ENCODE results near the gene SFMBT2.

The SFMBT2 gene

DNA sequence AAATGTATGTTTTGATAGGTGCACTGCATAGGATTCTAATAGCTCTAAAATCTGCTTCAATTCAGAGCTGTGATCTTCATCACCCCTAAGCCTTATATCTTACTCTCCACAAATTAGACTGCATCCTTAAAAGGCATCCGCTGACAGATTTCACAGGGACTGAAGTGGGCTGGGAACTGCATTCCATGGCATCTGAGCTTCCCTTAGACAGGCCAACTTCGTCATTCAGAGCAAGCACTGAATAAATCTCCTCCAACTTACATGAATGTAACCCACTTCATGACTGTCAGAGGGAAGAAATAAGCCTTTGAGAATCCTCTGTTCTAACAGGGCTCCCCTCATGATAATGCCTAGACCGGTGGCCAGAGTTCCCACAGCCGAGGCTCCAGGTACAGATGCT, 71.3 kb downstream of the SFMBT2 start:
- TF ChIP-seq, protein P1, sequence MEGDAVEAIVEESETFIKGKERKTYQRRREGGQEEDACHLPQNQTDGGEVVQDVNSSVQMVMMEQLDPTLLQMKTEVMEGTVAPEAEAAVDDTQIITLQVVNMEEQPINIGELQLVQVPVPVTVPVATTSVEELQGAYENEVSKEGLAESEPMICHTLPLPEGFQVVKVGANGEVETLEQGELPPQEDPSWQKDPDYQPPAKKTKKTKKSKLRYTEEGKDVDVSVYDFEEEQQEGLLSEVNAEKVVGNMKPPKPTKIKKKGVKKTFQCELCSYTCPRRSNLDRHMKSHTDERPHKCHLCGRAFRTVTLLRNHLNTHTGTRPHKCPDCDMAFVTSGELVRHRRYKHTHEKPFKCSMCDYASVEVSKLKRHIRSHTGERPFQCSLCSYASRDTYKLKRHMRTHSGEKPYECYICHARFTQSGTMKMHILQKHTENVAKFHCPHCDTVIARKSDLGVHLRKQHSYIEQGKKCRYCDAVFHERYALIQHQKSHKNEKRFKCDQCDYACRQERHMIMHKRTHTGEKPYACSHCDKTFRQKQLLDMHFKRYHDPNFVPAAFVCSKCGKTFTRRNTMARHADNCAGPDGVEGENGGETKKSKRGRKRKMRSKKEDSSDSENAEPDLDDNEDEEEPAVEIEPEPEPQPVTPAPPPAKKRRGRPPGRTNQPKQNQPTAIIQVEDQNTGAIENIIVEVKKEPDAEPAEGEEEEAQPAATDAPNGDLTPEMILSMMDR (IDR thresholded peaks at IDR 0.05; ENCODE audit: low read depth, low read length, missing control alignments), result no peak
- in situ Hi-C loops (cut with HindIII; ENCODE audit: low sequenced_read_pairs), result no loop called here
- no peak overlapping the region for H3K4me3 ChIP-seq (ENCODE audit: low read depth, low read length)
- DNase-seq (ENCODE audit: low read depth), result no peak

DNA sequence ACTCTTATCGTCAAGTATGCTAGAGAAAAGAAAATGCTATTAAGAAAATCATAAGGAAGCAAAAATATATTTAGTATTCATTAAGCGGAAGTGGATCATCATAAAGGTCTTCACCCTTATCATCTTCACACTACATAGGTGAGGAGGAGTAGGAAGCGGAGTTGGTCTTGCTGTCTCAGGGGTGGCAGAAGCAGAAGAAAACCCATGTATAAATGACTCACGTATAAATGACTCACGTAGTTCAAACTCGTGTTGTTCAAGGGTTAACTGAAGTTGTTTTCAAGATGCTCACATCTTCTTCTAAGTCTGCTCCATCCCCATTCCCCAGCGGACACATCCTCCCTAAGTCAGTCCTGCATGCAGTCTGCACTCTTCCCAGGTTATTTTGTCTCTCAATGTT, 72.4 kb downstream of the SFMBT2 start:
- H3K4me3 ChIP-seq (ENCODE audit: low read depth, low read length), result no peak overlapping the region
- DNase-seq (ENCODE audit: low read depth), result no peak
- TF ChIP-seq, protein P1 (IDR thresholded peaks at IDR 0.05; ENCODE audit: low read depth, low read length, missing control alignments), result no peak
- in situ Hi-C loops (cut with HindIII; ENCODE audit: low sequenced_read_pairs), result no loop called here

DNA sequence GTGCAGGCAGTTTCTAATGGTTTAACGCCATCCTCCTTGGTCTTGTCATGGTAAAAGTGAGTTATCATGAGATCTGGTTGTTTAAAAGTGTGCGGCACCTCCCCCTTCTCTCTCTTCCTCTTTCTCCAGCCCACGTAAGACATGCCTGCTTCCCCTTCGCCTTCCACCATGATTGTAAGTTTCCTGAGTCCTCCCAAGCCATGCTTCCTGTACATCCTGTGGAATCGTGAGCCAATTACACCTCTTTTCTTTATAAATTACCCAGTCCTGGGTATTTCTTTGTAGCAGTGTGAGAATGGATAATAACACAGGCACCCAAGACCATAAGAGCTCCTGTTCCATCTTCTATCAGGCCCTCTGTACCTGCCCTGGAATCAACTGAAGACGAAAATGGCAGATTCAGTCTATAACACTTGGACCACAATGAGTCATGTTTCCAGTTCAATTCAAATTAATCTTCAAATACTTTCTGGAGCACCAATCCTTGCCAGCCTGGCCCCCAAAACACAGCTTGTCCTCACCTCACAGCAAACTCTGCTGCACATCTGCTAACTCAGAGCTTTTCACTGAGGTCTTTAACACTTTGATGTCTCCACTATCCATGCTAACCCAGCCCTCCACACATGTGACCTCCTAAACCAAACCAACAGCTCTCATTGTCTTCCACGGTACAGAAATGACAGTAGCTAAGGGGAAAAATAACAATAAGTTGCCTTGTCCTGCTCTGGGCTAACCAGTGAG, 73.2 kb downstream of the SFMBT2 start:
- DNase-seq (ENCODE audit: low read depth), result no peak
- TF ChIP-seq, protein P1 (IDR thresholded peaks at IDR 0.05; ENCODE audit: low read depth, low read length, missing control alignments), result no peak
- no peak overlapping the region for H3K4me3 ChIP-seq (ENCODE audit: low read depth, low read length)
- in situ Hi-C loops (cut with HindIII; ENCODE audit: low sequenced_read_pairs), result no loop called here

DNA sequence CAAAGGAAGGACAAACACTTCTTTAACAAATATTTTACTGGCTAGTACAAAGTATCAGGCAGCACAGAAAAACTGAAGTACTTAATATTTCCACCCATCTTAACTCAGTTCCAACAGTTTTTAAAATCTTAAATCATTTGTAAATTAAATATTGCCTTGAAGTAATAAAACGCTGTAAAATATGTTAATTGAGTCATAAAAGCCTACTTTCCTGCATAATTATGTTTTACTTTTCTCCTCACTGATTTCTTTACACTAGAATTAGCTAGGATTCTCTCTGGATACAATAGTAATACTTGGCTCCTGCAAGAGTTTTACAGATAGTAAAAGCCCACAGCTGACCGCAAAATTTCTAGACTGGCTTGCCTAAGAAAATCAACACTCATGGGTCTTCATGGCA, 74.9 kb downstream of the SFMBT2 start:
- in situ Hi-C loops (cut with HindIII; ENCODE audit: low sequenced_read_pairs), result no loop called here
- TF ChIP-seq, protein P1 (IDR thresholded peaks at IDR 0.05; ENCODE audit: low read depth, low read length, missing control alignments), result no peak
- no peak overlapping the region for H3K4me3 ChIP-seq (ENCODE audit: low read depth, low read length)
- no peak for DNase-seq (ENCODE audit: low read depth)

DNA sequence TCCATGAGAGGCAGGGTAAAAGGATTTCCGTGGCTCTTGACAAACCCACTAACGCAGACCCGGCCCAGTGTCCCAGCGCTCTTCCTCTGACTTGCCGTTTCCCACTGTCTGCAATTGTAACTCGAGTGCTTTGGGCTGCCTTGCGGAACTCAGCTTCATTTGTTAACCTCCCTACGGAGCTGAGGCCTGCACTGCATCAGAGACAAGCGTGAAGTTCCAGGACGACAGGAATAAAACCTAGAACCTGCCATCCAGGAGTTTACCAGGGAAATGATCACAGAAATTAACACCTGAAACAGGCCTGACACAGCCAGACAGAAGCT, 76.2 kb downstream of the SFMBT2 start:
- TF ChIP-seq, protein P1 (IDR thresholded peaks at IDR 0.05; ENCODE audit: low read depth, low read length, missing control alignments), result no peak
- DNase-seq (ENCODE audit: low read depth), result no peak
- in situ Hi-C loops (cut with HindIII; ENCODE audit: low sequenced_read_pairs), result no loop called here
- no peak overlapping the region for H3K4me3 ChIP-seq (ENCODE audit: low read depth, low read length)

DNA sequence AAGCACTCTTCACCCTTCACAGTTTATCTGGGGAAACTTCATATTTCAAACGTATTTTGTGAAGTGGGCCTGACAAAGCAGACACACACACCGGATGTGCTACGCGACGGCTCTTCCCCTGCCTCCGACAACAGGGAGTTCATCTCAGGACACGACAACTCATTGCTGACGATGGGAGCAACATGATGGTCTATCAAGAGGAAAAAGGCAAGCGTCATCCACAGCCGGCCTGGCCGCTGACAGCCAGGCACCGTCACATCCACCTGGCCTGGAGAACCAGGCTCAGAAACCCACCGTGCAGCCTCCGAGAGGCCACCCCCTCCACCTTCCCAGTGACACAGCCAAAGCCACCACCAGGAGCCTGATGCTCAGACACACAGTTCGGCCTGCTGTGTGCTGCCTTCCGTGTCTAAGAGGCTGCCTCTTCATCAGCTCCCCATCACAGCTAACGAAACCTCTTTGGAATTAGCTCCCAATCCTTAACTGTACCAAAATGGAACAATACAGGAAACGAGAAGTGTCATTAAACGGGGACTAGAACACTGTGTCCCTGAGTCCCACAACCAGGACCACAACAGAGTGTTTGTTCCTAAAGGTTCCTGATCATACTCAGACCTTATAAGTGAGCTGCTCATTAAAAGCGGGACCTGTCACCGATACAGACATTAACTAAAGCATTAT, 76.7 kb downstream of the SFMBT2 start:
- in situ Hi-C loops (cut with HindIII; ENCODE audit: low sequenced_read_pairs), result no loop called here
- DNase-seq (ENCODE audit: low read depth), result no peak
- no peak overlapping the region for H3K4me3 ChIP-seq (ENCODE audit: low read depth, low read length)
- TF ChIP-seq, protein P1 (IDR thresholded peaks at IDR 0.05; ENCODE audit: low read depth, low read length, missing control alignments), result no peak

All from astrocyte of the cerebellum (primary cell).